Measurements from ENCODE around the gene PDE3A.

PDE3A gene

GRCh38 chr12:20494851-20495250 is 126.5 kb downstream of the PDE3A start:
- no peak for DNase-seq
- ATAC-seq (replicated peaks): no peak
- no peaks in the 10 kb centered on the region for H3K27me3 Mint-ChIP-seq
- H3K9me3 Mint-ChIP-seq: peaks cover 3% of the 10 kb centered on the region in 2 donors
- no peak overlapping the region for H3K4me3 Mint-ChIP-seq
- H3K36me3 Mint-ChIP-seq: no peaks in the 10 kb centered on the region
- no peak overlapping the region for H3K27ac Mint-ChIP-seq
- H3K4me1 Mint-ChIP-seq: peaks cover 0 to 3% of the 10 kb centered on the region in 2 donors

- DNase-seq (no peak), ATAC-seq (replicated peaks) (no peak)
- Mint-ChIP-seq H3K27ac (no peak overlapping the region), H3K9me3 (peaks cover 3% of the 10 kb centered on the region in 2 donors), H3K36me3 (no peaks in the 10 kb centered on the region), H3K4me3 (no peak overlapping the region), H3K27me3 (no peaks in the 10 kb centered on the region), H3K4me1 (peaks cover 0 to 3% of the 10 kb centered on the region in 2 donors)
These were observed 127.7 kb downstream of the PDE3A start for GRCh38 chr12:20495997-20496396.

- no peak for ATAC-seq (replicated peaks)
These were observed 129.4 kb downstream of the PDE3A start for GRCh38 chr12:20497707-20498106.

GRCh38 chr12:20501958-20502357 is 133.6 kb downstream of the PDE3A start:
- H3K9me3 Mint-ChIP-seq: no peaks in the 10 kb centered on the region
- H3K27ac Mint-ChIP-seq: no peak overlapping the region
- no peaks in the 10 kb centered on the region for H3K4me1 Mint-ChIP-seq
- DNase-seq (no peak), ATAC-seq (replicated peaks) (no peak)
- H3K36me3 Mint-ChIP-seq: no peaks in the 10 kb centered on the region
- no peaks in the 10 kb centered on the region for H3K27me3 Mint-ChIP-seq
- no peak overlapping the region for H3K4me3 Mint-ChIP-seq

More at GRCh38 chr12:20497707-20498106, 129.4 kb downstream of the PDE3A start:
- no peaks in the 10 kb centered on the region for H3K27me3 Mint-ChIP-seq
- no peak overlapping the region for H3K27ac Mint-ChIP-seq
- H3K4me1 Mint-ChIP-seq: no peaks in the 10 kb centered on the region
- H3K36me3 Mint-ChIP-seq: no peaks in the 10 kb centered on the region
- H3K9me3 Mint-ChIP-seq: no peaks in the 10 kb centered on the region
- no peak for DNase-seq
- no peak overlapping the region for H3K4me3 Mint-ChIP-seq

GRCh38 chr12:20503858-20504257 is 135.5 kb downstream of the PDE3A start:
- ATAC-seq (replicated peaks) (no peak), DNase-seq (no peak)
- Mint-ChIP-seq H3K27me3 (no peaks in the 10 kb centered on the region), H3K27ac (no peak overlapping the region), H3K36me3 (no peaks in the 10 kb centered on the region), H3K4me3 (no peak overlapping the region), H3K4me1 (no peaks in the 10 kb centered on the region), H3K9me3 (no peaks in the 10 kb centered on the region)

- Mint-ChIP-seq H3K36me3 (no peaks in the 10 kb centered on the region), H3K4me3 (no peak overlapping the region), H3K27ac (no peak overlapping the region), H3K4me1 (no peaks in the 10 kb centered on the region), H3K9me3 (no peaks in the 10 kb centered on the region), H3K27me3 (no peaks in the 10 kb centered on the region)
- ATAC-seq (replicated peaks): no peak
- no peak for DNase-seq
These were observed 136.7 kb downstream of the PDE3A start for GRCh38 chr12:20505056-20505455.

GRCh38 chr12:20507056-20507455 is 138.7 kb downstream of the PDE3A start:
- Mint-ChIP-seq H3K4me1 (no peaks in the 10 kb centered on the region), H3K36me3 (no peaks in the 10 kb centered on the region), H3K27ac (no peak overlapping the region)

GRCh38 chr12:20507711-20508110 is 139.4 kb downstream of the PDE3A start:
- no peaks in the 10 kb centered on the region for H3K4me1 Mint-ChIP-seq
- no peaks in the 10 kb centered on the region for H3K36me3 Mint-ChIP-seq
- DNase-seq (no peak), ATAC-seq (replicated peaks) (no peak)
- H3K27ac Mint-ChIP-seq: no peak overlapping the region
- no peaks in the 10 kb centered on the region for H3K27me3 Mint-ChIP-seq
- H3K9me3 Mint-ChIP-seq: no peaks in the 10 kb centered on the region
- no peak overlapping the region for H3K4me3 Mint-ChIP-seq

More at GRCh38 chr12:20507056-20507455, 138.7 kb downstream of the PDE3A start:
- no peak overlapping the region for H3K4me3 Mint-ChIP-seq
- ATAC-seq (replicated peaks) (peak; percentile 76 to 85), DNase-seq (no peak)
- no peaks in the 10 kb centered on the region for H3K9me3 Mint-ChIP-seq
- H3K27me3 Mint-ChIP-seq: no peaks in the 10 kb centered on the region

- Mint-ChIP-seq H3K36me3 (no peaks in the 10 kb centered on the region), H3K4me1 (no peaks in the 10 kb centered on the region), H3K27ac (no peak overlapping the region), H3K9me3 (no peaks in the 10 kb centered on the region), H3K4me3 (no peak overlapping the region), H3K27me3 (no peaks in the 10 kb centered on the region)
- no peak for DNase-seq
- ATAC-seq (replicated peaks): no peak
These were observed 140.0 kb downstream of the PDE3A start for GRCh38 chr12:20508359-20508758.

GRCh38 chr12:20508962-20509361 is 140.6 kb downstream of the PDE3A start:
- H3K27me3 Mint-ChIP-seq: no peaks in the 10 kb centered on the region
- DNase-seq (no peak), ATAC-seq (replicated peaks) (no peak)
- no peaks in the 10 kb centered on the region for H3K4me1 Mint-ChIP-seq
- no peaks in the 10 kb centered on the region for H3K36me3 Mint-ChIP-seq
- no peaks in the 10 kb centered on the region for H3K9me3 Mint-ChIP-seq
- no peak overlapping the region for H3K27ac Mint-ChIP-seq
- no peak overlapping the region for H3K4me3 Mint-ChIP-seq

GRCh38 chr12:20510811-20511210 is 142.5 kb downstream of the PDE3A start:
- Mint-ChIP-seq H3K36me3 (no peaks in the 10 kb centered on the region), H3K27ac (no peak overlapping the region)

GRCh38 chr12:20513189-20513588 is 144.9 kb downstream of the PDE3A start:
- Mint-ChIP-seq H3K9me3 (no peaks in the 10 kb centered on the region), H3K27me3 (no peaks in the 10 kb centered on the region), H3K27ac (no peak overlapping the region), H3K36me3 (no peaks in the 10 kb centered on the region), H3K4me1 (no peaks in the 10 kb centered on the region), H3K4me3 (no peak overlapping the region)
- no peak for ATAC-seq (replicated peaks)
- DNase-seq: no peak

More at GRCh38 chr12:20510811-20511210, 142.5 kb downstream of the PDE3A start:
- no peaks in the 10 kb centered on the region for H3K4me1 Mint-ChIP-seq
- no peaks in the 10 kb centered on the region for H3K9me3 Mint-ChIP-seq
- ATAC-seq (replicated peaks): no peak
- no peak overlapping the region for H3K4me3 Mint-ChIP-seq
- no peaks in the 10 kb centered on the region for H3K27me3 Mint-ChIP-seq
- no peak for DNase-seq

- H3K36me3 Mint-ChIP-seq: no peaks in the 10 kb centered on the region
- H3K27me3 Mint-ChIP-seq: no peaks in the 10 kb centered on the region
- no peak overlapping the region for H3K4me3 Mint-ChIP-seq
- no peak overlapping the region for H3K27ac Mint-ChIP-seq
- H3K9me3 Mint-ChIP-seq: peaks cover 0 to 1% of the 10 kb centered on the region in 2 donors
- DNase-seq: no peak
- H3K4me1 Mint-ChIP-seq: no peaks in the 10 kb centered on the region
- ATAC-seq (replicated peaks): no peak
These were observed 146.3 kb downstream of the PDE3A start for GRCh38 chr12:20514598-20514997.

- no peak overlapping the region for H3K27ac Mint-ChIP-seq
These were observed 152.2 kb downstream of the PDE3A start for GRCh38 chr12:20520532-20520931.

GRCh38 chr12:20523658-20524057 is 155.3 kb downstream of the PDE3A start:
- H3K4me3 Mint-ChIP-seq: no peak overlapping the region
- H3K9me3 Mint-ChIP-seq: peaks cover 0 to 5% of the 10 kb centered on the region in 2 donors
- DNase-seq: no peak

More at GRCh38 chr12:20520532-20520931, 152.2 kb downstream of the PDE3A start:
- no peak overlapping the region for H3K4me3 Mint-ChIP-seq
- H3K4me1 Mint-ChIP-seq: no peaks in the 10 kb centered on the region
- H3K9me3 Mint-ChIP-seq: peaks cover 0 to 3% of the 10 kb centered on the region in 2 donors
- H3K27me3 Mint-ChIP-seq: no peaks in the 10 kb centered on the region
- DNase-seq: no peak
- no peak for ATAC-seq (replicated peaks)
- no peaks in the 10 kb centered on the region for H3K36me3 Mint-ChIP-seq

GRCh38 chr12:20524113-20524512 is 155.8 kb downstream of the PDE3A start:
- Mint-ChIP-seq H3K9me3 (peaks cover 0 to 5% of the 10 kb centered on the region in 2 donors), H3K27ac (no peak overlapping the region), H3K4me1 (no peaks in the 10 kb centered on the region), H3K4me3 (no peak overlapping the region), H3K27me3 (no peaks in the 10 kb centered on the region), H3K36me3 (no peaks in the 10 kb centered on the region)
- ATAC-seq (replicated peaks): no peak
- DNase-seq: no peak

More at GRCh38 chr12:20523658-20524057, 155.3 kb downstream of the PDE3A start:
- H3K27me3 Mint-ChIP-seq: no peaks in the 10 kb centered on the region
- no peaks in the 10 kb centered on the region for H3K36me3 Mint-ChIP-seq
- H3K4me1 Mint-ChIP-seq: no peaks in the 10 kb centered on the region
- ATAC-seq (replicated peaks): no peak
- H3K27ac Mint-ChIP-seq: no peak overlapping the region

Measured in stimulated activated naive B cell treated with anti-CD40 and anti-IgM and Interleukin-4, amounts not matched to agents 10 μg/mL and 1 μg/mL and 100 μg/mL, for 72 hours (primary cell).